GM18505 (cell line): ENCODE results near the gene GSE1.

Source experiments
- ATAC-seq: cut with Tn5 transposase; IDR thresholded peaks from one replicate; pipeline ENCODE4 v1.9.1; 2021; ENCODE audit not compliant: unreplicated experiment
- POLR2A ChIP-seq: IDR thresholded peaks from 4 replicates; pipeline ENCODE4 v1.6.1; 2011; ENCODE audit warnings: borderline replicate concordance; ENCODE audit not compliant: insufficient read depth, insufficient read length; ENCODE audit errors: extremely low read depth

The GSE1 gene

DNA sequence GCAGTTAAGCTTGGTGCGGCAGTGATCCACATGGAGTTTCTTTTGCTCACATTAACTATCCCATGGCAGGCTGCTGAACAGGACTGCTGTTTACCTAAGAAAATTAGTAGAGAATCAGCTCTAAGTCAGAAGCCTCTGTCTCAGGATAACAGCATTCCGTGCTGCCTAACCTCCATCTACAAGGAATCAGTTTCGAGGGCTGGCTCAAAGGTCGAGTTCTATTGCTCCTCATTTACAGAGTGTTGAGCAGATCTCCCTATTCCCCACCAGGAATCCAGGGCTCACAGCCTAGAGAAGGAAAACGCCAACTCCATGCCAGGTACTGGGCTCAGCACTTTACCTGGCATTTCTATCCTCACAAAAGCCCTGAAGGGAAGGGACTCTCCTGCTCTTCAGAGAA lies 65.7 kb downstream of the GSE1 start:
- ATAC-seq, result no peak

DNA sequence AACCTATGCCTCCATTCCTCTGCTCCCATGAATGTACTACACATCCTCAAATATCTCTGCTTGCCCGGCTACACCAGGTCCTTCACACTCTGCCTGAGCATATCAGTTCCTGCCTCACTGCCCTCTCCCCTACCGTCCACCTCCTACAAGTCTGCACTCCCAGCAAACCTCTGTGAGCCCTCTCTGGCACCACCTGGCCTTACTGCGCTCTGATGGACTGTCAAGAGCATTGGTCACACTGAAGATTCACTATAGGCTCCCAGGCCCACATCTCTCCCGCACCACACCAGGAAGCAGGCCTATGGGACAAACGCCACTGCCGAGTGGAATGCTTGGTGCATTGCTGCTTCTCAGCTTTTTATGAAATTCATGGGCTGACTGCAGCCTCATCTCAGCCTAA lies 66.7 kb downstream of the GSE1 start:
- ATAC-seq, result no peak

More for the DNA sequence above, 65.7 kb downstream of the GSE1 start:
- TF ChIP-seq POLR2A, result no peak

DNA sequence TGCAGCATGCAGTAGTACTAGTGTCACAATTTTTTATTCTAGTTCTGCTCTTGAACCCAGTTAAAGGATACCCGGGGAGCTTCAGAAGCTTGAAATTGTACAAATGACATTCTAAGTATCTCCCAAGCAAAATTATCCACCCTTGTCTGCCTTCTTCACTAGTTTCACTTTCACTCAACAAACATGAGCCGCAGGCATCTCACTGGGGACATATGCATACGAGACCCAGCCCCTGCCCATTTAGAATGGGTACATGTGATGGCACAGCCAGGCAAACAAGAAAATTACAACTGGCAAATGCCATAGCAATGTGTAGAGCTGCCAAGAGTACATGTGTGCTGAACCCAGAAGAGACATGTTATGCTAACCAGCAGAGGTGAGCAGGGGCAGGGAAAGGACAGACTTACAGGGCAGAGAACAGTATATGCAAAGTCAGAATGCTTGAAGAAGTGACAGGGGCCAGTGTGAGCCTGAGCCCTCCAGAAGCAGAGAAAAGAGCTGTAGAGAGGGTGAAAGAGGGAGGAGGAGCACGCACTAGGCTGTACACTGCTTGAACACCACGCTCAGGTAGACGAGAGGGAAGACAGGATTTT lies 67.3 kb downstream of the GSE1 start:
- no peak for ATAC-seq
- TF ChIP-seq POLR2A, result no peak

More for the DNA sequence above, 66.7 kb downstream of the GSE1 start:
- no peak for TF ChIP-seq POLR2A

DNA sequence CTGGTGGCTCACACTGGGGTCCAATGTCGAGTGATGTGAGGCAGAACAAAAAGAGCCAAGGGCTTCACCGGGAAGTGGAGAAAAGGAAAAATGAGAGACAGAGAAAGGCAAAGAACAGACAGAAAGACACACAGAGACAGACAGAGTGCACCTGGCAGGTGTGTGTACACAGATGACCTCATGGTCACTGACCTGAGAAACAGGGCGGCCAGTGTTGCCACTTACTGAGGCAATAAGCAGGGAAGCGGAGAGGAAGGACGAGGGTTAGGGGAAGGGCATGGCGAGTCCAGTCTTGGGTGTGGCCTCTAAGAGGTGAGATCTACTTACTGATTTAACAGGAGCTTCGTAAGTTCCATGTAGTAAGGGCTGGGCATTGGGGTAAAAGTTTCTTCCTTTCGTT lies 68.1 kb downstream of the GSE1 start:
- no peak for ATAC-seq
- no peak for TF ChIP-seq POLR2A

DNA sequence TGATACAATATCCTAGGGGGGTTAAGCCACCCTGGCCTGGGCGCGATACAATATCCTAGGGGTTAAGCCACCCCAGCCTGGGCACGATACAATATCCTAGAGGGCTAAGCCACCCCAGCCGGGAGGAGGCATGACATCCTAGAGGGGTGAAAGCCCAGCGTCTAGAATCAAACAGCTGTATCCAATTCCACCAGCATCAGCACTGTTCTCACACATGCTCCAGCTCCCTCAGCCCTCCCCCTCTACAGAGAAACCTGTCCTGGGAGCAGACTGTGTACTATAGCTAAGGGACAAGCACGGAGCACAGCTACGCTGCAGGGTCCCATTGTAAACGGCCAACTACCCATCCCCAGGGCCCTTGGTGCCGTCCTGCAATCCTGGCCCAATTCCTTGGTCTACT lies 69.4 kb downstream of the GSE1 start:
- TF ChIP-seq POLR2A, result no peak
- ATAC-seq, result no peak

DNA sequence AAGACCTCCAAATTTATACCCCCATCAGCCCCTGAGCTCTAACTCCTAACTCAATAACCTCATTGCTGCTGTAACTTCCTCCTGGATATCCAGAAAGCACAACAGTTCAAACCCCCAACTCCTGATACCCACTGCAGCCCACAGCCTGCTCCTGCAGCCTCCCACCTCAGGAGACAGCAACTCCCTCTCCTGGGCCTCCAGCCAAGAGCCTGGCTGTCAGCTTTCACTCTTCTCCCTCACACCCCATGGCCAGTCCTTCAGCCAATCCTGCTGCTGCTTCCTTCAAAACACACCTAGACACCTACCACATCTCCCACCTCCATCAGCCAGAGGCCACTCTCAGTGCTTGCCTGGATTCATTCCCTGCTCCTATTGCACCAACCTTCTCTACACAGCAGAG lies 70.2 kb downstream of the GSE1 start:
- ATAC-seq, result no peak
- TF ChIP-seq POLR2A, result no peak

DNA sequence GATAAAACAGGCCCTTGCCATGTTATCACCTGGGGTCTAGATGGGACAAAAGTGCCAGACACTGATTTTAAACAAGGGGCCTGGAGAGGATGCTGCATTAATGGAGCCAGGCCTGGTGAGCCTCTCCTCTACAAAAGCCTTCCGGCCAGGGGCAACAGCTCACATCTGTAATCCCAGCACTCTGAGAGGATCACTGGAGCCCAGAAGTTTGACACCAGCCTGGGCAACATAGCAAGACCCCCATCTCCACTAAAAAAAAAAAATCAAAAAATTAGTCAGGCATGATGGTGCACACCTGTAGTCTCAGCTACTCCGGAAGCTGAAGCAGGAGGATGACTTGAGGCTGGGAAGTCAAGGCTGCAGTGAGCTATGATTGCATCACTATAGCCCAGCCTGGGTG lies 72.1 kb downstream of the GSE1 start:
- ATAC-seq, result no peak
- no peak for TF ChIP-seq POLR2A

DNA sequence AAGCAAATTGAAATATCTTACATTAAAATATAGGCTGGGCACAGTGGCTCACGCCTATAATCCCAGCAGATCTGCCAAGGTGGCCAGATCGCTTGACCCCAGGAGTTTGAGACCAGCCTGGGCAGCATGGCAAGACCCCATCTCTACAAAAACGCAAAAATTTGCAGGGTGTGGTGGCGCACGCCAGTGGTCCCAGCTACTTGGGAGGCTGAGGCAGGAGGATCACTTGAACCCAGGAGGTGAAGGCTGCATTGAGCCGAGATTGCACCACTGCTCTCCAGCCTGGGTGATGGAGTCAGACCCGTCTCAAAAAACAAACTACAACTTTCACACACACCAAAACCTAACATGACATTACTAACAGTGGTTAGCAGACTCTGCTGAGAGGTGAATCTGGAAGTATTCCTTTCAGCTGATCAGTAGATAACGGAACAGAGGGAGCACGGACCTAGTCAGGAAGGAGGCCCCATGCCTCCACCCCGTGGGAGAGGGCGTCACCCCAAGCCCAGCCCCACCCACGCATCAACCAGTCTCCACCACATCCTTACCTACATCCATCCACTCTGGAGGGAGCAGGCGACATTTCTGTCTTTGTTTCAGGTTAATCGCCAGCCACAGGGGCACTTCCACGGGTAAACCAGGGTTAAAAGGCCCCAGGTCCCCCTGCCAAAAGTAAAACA lies 73.9 kb downstream of the GSE1 start:
- no peak for ATAC-seq
- TF ChIP-seq POLR2A, result no peak

DNA sequence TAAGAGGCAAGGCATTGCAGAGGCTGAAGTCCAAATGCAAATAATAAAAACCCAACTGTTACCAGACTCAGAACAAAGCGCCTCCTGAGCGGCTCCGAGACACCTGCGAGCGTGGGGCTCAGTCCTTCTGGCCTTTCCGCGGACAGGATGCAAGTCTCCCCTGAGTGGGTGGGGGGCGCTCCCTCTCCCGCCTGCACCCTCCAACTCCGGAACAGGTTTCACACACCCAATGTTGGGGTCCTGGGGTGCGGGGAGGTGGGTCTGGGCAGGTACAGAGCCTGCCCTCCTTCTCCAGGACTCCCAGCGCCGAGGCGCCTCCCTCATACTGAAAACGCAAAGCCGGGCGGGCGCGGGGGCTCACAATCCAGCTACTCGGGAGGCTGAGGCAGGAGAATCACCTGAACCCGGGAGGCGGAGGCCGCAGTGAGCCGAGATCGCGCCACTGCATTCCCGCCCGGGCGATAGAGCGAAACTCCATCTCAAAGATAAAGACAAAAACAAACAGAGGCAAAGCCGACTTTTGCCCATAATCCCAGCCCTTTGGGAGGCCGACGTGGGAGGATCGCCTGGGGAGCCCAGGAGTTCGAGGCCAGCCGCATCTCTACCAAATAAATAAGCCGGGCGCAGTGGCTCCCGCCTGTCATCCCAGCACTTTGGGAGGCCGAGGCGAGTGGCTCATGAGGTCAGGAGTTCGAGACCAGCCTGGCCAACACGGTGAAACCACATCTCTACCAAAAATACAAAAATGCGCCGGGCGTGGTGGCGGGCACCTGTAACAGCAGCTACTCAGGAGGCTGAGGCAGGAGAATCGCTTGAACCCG lies 74.7 kb downstream of the GSE1 start:
- peak; percentile 9 for ATAC-seq
- TF ChIP-seq POLR2A, result no peak

DNA sequence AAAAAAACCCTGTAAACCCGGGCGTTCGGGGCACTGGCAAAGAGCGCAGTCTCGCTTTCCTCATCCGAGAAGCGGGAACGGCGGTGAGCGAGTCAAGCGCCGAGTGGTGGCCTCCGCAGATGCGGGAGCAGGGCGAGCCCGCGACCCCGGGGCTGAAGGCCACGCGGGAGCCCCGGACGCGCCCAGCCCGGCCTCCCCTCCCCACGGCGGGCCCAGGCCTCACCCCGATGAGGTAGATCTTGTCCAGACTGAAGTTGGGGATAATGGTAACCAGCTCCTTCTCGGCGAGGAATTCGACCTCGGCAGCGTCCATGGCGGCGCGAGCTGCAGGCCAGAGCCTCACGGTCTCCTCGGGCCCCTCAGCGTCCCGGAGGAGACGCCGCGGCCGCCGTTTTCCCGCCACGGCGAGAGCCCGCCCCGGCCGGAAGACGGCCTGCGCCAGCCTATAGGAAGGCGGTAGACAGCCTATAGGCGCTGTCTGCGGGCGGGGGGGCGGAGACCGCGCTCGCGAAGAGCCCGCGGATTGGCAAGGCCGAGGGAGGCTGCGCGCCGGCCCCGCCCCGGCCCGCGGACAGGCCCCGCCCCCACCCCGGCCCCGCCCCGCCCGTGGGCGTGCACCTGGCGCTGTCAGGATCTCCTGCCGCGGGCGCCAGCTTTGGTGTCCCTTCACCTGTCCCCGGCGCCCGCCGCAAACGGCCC lies 75.6 kb downstream of the GSE1 start, which contains the start of gene GINS2:
TSS of gene GINS2 (minus strand) at position 369 of the 699 bp plus-strand sequence. CDS start at position 313, 56 bp downstream.
- peak; percentile 88 for ATAC-seq
- peak; percentile 50 for TF ChIP-seq POLR2A

DNA sequence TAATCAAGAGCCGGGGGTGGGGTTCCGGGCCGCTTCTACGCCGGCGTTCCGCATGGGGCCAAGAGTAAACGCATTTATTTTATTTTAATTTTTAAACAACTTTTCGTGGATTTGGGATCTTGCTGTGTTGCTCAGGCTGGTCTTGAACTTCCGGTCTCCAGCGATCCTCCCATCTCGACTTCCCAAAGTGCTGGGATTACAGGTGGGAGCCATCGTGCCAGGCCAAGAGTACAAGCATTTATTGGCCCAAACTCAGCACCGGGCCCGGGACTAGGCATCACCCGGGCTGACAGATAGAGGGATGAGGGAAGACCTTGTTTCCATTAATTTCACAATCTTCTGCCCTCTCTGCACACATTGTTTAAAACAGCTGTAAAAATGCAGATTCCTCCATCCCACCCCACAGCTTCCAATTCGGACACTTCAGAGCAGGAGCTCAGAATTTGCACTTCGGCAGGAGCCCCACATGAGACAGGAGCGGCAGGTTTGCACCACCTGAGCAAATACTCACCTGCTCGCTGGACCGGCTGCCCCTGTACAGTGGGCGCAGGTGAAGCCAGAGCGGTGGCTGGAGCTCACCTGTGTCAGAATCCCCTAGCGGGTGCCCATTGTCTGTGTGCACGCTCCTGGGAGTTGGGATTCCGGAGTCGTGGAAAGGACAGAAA lies 76.3 kb downstream of the GSE1 start:
- no peak for ATAC-seq
- no peak for TF ChIP-seq POLR2A

DNA sequence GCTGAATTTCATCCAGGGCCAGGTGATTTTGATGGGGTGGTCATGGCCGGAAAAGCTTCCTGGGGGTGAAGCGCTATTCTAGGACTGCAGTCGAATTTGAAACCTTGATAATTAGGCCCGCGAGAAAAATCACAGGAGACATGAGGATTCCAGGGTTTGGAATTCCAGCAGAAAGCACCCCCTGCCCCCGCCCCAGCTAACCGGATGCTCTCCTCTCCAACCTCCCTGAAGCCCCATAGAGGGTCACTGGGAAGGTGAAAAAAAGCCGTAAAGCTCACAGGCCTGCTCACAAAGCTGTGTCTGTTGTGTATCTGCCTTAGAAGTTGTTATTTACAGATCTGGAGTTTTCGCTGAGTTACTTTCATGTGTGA lies 76.8 kb downstream of the GSE1 start:
- no peak for ATAC-seq
- no peak for TF ChIP-seq POLR2A
